ENCODE results near the gene FERMT1. TPM values are rescaled to one million over a fixed set of nuclear protein-coding genes. Genes with fewer than 3 reads are reported as not detected.
"Not testable (repeated sequence)": the region's sequence is repeated elsewhere in the genome, so short reads cannot be mapped to it uniquely, and the experiment has no call there.

Gene FERMT1
- total RNA-seq, 1 experiment from 2014 or later = 0.95 TPM

DNA sequence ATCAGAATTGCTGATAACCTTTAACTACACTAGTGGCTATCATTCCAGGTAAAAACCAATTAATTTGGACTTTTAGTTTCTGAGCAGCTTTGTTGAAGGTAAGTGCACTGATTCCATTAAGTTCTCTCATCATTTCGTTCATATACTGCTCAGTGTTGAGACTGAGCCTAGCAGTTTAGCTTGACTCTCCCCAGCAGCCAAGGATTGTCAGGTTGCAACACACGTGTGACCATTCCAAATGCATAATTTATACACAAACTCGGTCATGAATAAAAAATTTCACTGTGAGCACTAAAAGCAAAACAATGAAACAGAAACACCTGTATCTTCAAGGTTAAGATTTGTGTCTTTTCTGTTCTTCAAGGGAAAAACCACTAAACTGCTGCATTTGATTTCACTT is 8.9 kb downstream of the FERMT1 start:
- ChIA-PET CTCF (no interaction called here), POLR2A (no interaction called here)
- Histone ChIP-seq H3K36me3 (ENCODE audit: control insufficient read depth, insufficient read depth, low read length) (no peaks in the 10 kb centered on the region), H3K27ac (ENCODE audit: low read length) (no peak overlapping the region), H3K9me3 (ENCODE audit: control insufficient read depth, insufficient read depth, low read depth, low read length) (peaks cover 3% of the 10 kb centered on the region; the same call in 1 of the 2 replicates), H3K4me3 (ENCODE audit: low read depth in 2 of 2, low read length in 2 of 2) (no peak overlapping the region), H3K27me3 (ENCODE audit: control insufficient read depth, insufficient read depth, low read length) (no peaks in the 10 kb centered on the region), H3K4me1 (ENCODE audit: control insufficient read depth, insufficient read depth, low read length) (no peaks in the 10 kb centered on the region)
- BruUV-seq (replicated peaks) = no TSS peak
- DNase-seq (ENCODE audit: low read depth, low spot score) = no peak
- TF ChIP-seq, protein P1, sequence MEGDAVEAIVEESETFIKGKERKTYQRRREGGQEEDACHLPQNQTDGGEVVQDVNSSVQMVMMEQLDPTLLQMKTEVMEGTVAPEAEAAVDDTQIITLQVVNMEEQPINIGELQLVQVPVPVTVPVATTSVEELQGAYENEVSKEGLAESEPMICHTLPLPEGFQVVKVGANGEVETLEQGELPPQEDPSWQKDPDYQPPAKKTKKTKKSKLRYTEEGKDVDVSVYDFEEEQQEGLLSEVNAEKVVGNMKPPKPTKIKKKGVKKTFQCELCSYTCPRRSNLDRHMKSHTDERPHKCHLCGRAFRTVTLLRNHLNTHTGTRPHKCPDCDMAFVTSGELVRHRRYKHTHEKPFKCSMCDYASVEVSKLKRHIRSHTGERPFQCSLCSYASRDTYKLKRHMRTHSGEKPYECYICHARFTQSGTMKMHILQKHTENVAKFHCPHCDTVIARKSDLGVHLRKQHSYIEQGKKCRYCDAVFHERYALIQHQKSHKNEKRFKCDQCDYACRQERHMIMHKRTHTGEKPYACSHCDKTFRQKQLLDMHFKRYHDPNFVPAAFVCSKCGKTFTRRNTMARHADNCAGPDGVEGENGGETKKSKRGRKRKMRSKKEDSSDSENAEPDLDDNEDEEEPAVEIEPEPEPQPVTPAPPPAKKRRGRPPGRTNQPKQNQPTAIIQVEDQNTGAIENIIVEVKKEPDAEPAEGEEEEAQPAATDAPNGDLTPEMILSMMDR (IDR thresholded peaks at IDR 0.05) = no peak
- TF ChIP-seq, protein P2, sequence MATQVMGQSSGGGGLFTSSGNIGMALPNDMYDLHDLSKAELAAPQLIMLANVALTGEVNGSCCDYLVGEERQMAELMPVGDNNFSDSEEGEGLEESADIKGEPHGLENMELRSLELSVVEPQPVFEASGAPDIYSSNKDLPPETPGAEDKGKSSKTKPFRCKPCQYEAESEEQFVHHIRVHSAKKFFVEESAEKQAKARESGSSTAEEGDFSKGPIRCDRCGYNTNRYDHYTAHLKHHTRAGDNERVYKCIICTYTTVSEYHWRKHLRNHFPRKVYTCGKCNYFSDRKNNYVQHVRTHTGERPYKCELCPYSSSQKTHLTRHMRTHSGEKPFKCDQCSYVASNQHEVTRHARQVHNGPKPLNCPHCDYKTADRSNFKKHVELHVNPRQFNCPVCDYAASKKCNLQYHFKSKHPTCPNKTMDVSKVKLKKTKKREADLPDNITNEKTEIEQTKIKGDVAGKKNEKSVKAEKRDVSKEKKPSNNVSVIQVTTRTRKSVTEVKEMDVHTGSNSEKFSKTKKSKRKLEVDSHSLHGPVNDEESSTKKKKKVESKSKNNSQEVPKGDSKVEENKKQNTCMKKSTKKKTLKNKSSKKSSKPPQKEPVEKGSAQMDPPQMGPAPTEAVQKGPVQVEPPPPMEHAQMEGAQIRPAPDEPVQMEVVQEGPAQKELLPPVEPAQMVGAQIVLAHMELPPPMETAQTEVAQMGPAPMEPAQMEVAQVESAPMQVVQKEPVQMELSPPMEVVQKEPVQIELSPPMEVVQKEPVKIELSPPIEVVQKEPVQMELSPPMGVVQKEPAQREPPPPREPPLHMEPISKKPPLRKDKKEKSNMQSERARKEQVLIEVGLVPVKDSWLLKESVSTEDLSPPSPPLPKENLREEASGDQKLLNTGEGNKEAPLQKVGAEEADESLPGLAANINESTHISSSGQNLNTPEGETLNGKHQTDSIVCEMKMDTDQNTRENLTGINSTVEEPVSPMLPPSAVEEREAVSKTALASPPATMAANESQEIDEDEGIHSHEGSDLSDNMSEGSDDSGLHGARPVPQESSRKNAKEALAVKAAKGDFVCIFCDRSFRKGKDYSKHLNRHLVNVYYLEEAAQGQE (IDR thresholded peaks at IDR 0.05; ENCODE audit: insufficient read depth in 1 of 2, low read depth in 2 of 2, low read length in 1 of 2) = no peak
- no peak for TF ChIP-seq POLR2AphosphoS5 (IDR thresholded peaks at IDR 0.05; ENCODE audit: low read depth, low read length)
- no peak for TF ChIP-seq TCF7L2 (IDR thresholded peaks at IDR 0.05; ENCODE audit: low read depth, low read length)
- TF ChIP-seq SIN3A (IDR thresholded peaks at IDR 0.05; ENCODE audit: borderline replicate concordance, insufficient read depth, low read depth, low read length) = no peak
- ATAC-seq = no peak
- intact Hi-C loops (cut with micrococcal nuclease; ENCODE audit: unreplicated experiment) = no loop called here
- in situ Hi-C loops (cut with HindIII; ENCODE audit: low pct_unique_long_range_greater_than_20kb, low sequenced_read_pairs) = no loop called here

DNA sequence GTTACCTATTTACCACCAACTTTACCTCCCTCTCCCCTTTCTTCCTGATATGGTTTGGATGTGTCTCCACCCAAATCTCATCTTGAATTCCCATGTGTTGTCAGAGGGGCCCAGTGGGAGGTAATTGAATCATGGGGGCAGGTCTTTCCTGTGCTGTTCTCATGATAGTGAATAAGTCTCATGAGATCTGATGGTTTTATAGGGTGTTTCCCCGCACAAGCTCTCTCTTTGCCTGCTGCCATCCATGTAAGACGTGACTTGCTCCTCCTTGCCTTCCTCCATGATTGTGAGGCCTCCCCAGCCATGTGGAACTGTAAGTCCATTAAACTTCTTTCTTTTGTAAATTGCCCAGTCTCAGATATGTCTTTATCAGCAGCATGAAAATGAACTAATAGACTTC is 9.9 kb downstream of the FERMT1 start:
- H3K4me3 ChIP-seq (ENCODE audit: low read depth in 2 of 2, low read length in 2 of 2); H3K36me3 ChIP-seq (ENCODE audit: control insufficient read depth, insufficient read depth, low read length); H3K27ac ChIP-seq (ENCODE audit: low read length); BruUV-seq (replicated peaks); H3K9me3 ChIP-seq (ENCODE audit: control insufficient read depth, insufficient read depth, low read depth, low read length); DNase-seq (ENCODE audit: low read depth, low spot score); H3K27me3 ChIP-seq (ENCODE audit: control insufficient read depth, insufficient read depth, low read length); in situ Hi-C loops (cut with HindIII; ENCODE audit: low pct_unique_long_range_greater_than_20kb, low sequenced_read_pairs); ATAC-seq; POLR2A ChIA-PET; intact Hi-C loops (cut with micrococcal nuclease; ENCODE audit: unreplicated experiment); H3K4me1 ChIP-seq (ENCODE audit: control insufficient read depth, insufficient read depth, low read length); CTCF ChIA-PET: not testable (repeated sequence)

DNA sequence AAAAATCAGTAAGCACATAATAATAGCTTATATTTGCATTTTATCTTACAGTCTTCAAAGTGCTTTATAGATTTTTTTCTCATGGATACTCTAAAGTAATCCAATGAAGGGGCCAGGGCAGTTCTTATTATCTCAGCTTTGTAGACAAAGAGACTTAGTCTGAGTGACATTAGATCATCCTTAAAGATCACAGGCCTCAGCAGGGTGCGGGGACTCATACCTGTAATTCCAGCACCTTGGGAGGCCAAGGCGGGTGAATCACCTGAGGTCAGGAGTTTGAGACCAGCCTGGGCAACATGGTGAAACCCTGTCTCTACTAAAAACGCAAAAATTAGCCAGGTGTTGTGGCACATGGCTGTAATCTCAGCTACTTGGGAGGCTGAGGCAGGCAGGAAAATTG is 14.5 kb downstream of the FERMT1 start:
- intact Hi-C loops (cut with micrococcal nuclease; ENCODE audit: unreplicated experiment) (no loop called here), in situ Hi-C loops (cut with HindIII; ENCODE audit: low pct_unique_long_range_greater_than_20kb, low sequenced_read_pairs) (no loop called here)
- Histone ChIP-seq H3K4me3 (ENCODE audit: low read depth in 2 of 2, low read length in 2 of 2) (no peak overlapping the region), H3K9me3 (ENCODE audit: control insufficient read depth, insufficient read depth, low read depth, low read length) (no peaks in the 10 kb centered on the region), H3K36me3 (ENCODE audit: control insufficient read depth, insufficient read depth, low read length) (no peaks in the 10 kb centered on the region), H3K27me3 (ENCODE audit: control insufficient read depth, insufficient read depth, low read length) (no peaks in the 10 kb centered on the region; the same call in 1 of the 2 replicates), H3K4me1 (ENCODE audit: control insufficient read depth, insufficient read depth, low read length) (no peaks in the 10 kb centered on the region), H3K27ac (ENCODE audit: low read length) (no peak overlapping the region)
- POLR2A ChIA-PET = no interaction called here
- no TSS peak for BruUV-seq (replicated peaks)
- ATAC-seq = no peak
- CTCF ChIA-PET = no interaction called here
- no peak for DNase-seq (ENCODE audit: low read depth, low spot score)
- TF ChIP-seq SIN3A (IDR thresholded peaks at IDR 0.05; ENCODE audit: borderline replicate concordance, insufficient read depth, low read depth, low read length) (no peak), TCF7L2 (IDR thresholded peaks at IDR 0.05; ENCODE audit: low read depth, low read length) (no peak), POLR2AphosphoS5 (IDR thresholded peaks at IDR 0.05; ENCODE audit: low read depth, low read length) (no peak)
- TF ChIP-seq, protein P2 (IDR thresholded peaks at IDR 0.05; ENCODE audit: insufficient read depth in 1 of 2, low read depth in 2 of 2, low read length in 1 of 2) = no peak
- TF ChIP-seq, protein P1 (IDR thresholded peaks at IDR 0.05) = no peak
